Measurements from ENCODE around the gene KIRREL3.
A peak's percentile ranks its signal among the peaks of the same experiment; 100 is the strongest.

The KIRREL3 gene

GRCh38 chr11:126476266-126476924 is 524.2 kb downstream of the KIRREL3 start:
- Mint-ChIP-seq H3K9me3 (no peaks in the 10 kb centered on the region), H3K36me3 (no peaks in the 10 kb centered on the region), H3K4me1 (peaks cover 45% of the 10 kb centered on the region), H3K4me3 (peak overlapping the region; percentile 37), H3K27ac (peak overlapping the region; percentile 71)
- DNase-seq (ENCODE audit: low spot score in 2 of 2) (no peak), ATAC-seq (peak; percentile 45)

GRCh38 chr11:126475014-126475991 is 525.3 kb downstream of the KIRREL3 start:
- no peak for DNase-seq (ENCODE audit: low spot score in 2 of 2)
- Mint-ChIP-seq H3K9me3 (no peaks in the 10 kb centered on the region), H3K36me3 (no peaks in the 10 kb centered on the region), H3K4me1 (peaks cover 36% of the 10 kb centered on the region), H3K4me3 (no peak overlapping the region), H3K27ac (no peak overlapping the region)
- ATAC-seq, result no peak

- H3K4me1 Mint-ChIP-seq, result peaks cover 36% of the 10 kb centered on the region
- no peak for ATAC-seq
- H3K27ac Mint-ChIP-seq, result no peak overlapping the region
- no peaks in the 10 kb centered on the region for H3K36me3 Mint-ChIP-seq
- no peak overlapping the region for H3K4me3 Mint-ChIP-seq
- H3K9me3 Mint-ChIP-seq, result no peaks in the 10 kb centered on the region
- DNase-seq (ENCODE audit: low spot score in 2 of 2), result no peak
These were observed 526.4 kb downstream of the KIRREL3 start for GRCh38 chr11:126474220-126474619.

- no peak for ATAC-seq
- no peak for DNase-seq (ENCODE audit: low spot score in 2 of 2)
- Mint-ChIP-seq H3K27ac (no peak overlapping the region), H3K9me3 (no peaks in the 10 kb centered on the region), H3K4me3 (no peak overlapping the region), H3K4me1 (peaks cover 30% of the 10 kb centered on the region), H3K36me3 (no peaks in the 10 kb centered on the region)
These were observed 527.3 kb downstream of the KIRREL3 start for GRCh38 chr11:126473269-126473668.

GRCh38 chr11:126469311-126469710 is 531.3 kb downstream of the KIRREL3 start:
- Mint-ChIP-seq H3K27ac (no peak overlapping the region), H3K4me3 (no peak overlapping the region), H3K36me3 (no peaks in the 10 kb centered on the region), H3K9me3 (peaks cover under 1% of the 10 kb centered on the region), H3K4me1 (peaks cover 31% of the 10 kb centered on the region)
- DNase-seq (ENCODE audit: low spot score in 2 of 2) (no peak), ATAC-seq (no peak)

GRCh38 chr11:126468102-126468521 is 532.5 kb downstream of the KIRREL3 start:
- H3K36me3 Mint-ChIP-seq, result no peaks in the 10 kb centered on the region
- H3K4me3 Mint-ChIP-seq, result peak overlapping the region; percentile 13
- ATAC-seq (no peak), DNase-seq (ENCODE audit: low spot score in 2 of 2) (no peak)
- peaks cover 35% of the 10 kb centered on the region for H3K4me1 Mint-ChIP-seq
- no peak overlapping the region for H3K27ac Mint-ChIP-seq
- H3K9me3 Mint-ChIP-seq, result peaks cover 2% of the 10 kb centered on the region

- ATAC-seq (no peak), DNase-seq (ENCODE audit: low spot score in 2 of 2) (no peak)
- Mint-ChIP-seq H3K27ac (no peak overlapping the region), H3K4me3 (peak overlapping the region; percentile 13), H3K4me1 (peaks cover 31% of the 10 kb centered on the region), H3K36me3 (no peaks in the 10 kb centered on the region), H3K9me3 (peaks cover 2% of the 10 kb centered on the region)
These were observed 533.1 kb downstream of the KIRREL3 start for GRCh38 chr11:126467471-126467870.

- ATAC-seq, result no peak
These were observed 533.6 kb downstream of the KIRREL3 start for GRCh38 chr11:126467046-126467370.

GRCh38 chr11:126466236-126467045 is 534.1 kb downstream of the KIRREL3 start:
- H3K36me3 Mint-ChIP-seq, result no peaks in the 10 kb centered on the region
- H3K4me1 Mint-ChIP-seq, result peaks cover 28% of the 10 kb centered on the region
- no peak for ATAC-seq
- H3K9me3 Mint-ChIP-seq, result peaks cover 2% of the 10 kb centered on the region
- peak overlapping the region; percentile 63 for H3K4me3 Mint-ChIP-seq
- DNase-seq (ENCODE audit: low spot score in 2 of 2), result no peak
- peak overlapping the region; percentile 86 for H3K27ac Mint-ChIP-seq

More at GRCh38 chr11:126467046-126467370, 533.6 kb downstream of the KIRREL3 start:
- peaks cover 2% of the 10 kb centered on the region for H3K9me3 Mint-ChIP-seq
- H3K4me3 Mint-ChIP-seq, result peak overlapping the region; percentile 63
- H3K4me1 Mint-ChIP-seq, result peaks cover 28% of the 10 kb centered on the region
- H3K36me3 Mint-ChIP-seq, result no peaks in the 10 kb centered on the region
- no peak for DNase-seq (ENCODE audit: low spot score in 2 of 2)
- no peak overlapping the region for H3K27ac Mint-ChIP-seq

GRCh38 chr11:126465573-126466188 is 534.9 kb downstream of the KIRREL3 start:
- peak in 1 of 2 donors; percentile 57 for DNase-seq (ENCODE audit: low spot score in 2 of 2)
- Mint-ChIP-seq H3K9me3 (peaks cover 2% of the 10 kb centered on the region), H3K36me3 (no peaks in the 10 kb centered on the region), H3K4me1 (peaks cover 28% of the 10 kb centered on the region), H3K4me3 (peak overlapping the region; percentile 63), H3K27ac (peak overlapping the region; percentile 86)
- peak; percentile 77 for ATAC-seq

GRCh38 chr11:126464796-126465195 is 535.8 kb downstream of the KIRREL3 start:
- peak overlapping the region; percentile 86 for H3K27ac Mint-ChIP-seq
- DNase-seq (ENCODE audit: low spot score in 2 of 2) (no peak), ATAC-seq (no peak)
- H3K9me3 Mint-ChIP-seq, result peaks cover 2% of the 10 kb centered on the region
- H3K36me3 Mint-ChIP-seq, result no peaks in the 10 kb centered on the region
- peak overlapping the region; percentile 63 for H3K4me3 Mint-ChIP-seq
- H3K4me1 Mint-ChIP-seq, result peaks cover 28% of the 10 kb centered on the region

GRCh38 chr11:126462422-126462821 is 538.1 kb downstream of the KIRREL3 start:
- ATAC-seq (no peak), DNase-seq (ENCODE audit: low spot score in 2 of 2) (no peak)
- Mint-ChIP-seq H3K27ac (no peak overlapping the region), H3K4me3 (no peak overlapping the region), H3K9me3 (peaks cover 2% of the 10 kb centered on the region), H3K4me1 (peaks cover 28% of the 10 kb centered on the region), H3K36me3 (no peaks in the 10 kb centered on the region)

GRCh38 chr11:126461996-126462395 is 538.6 kb downstream of the KIRREL3 start:
- Mint-ChIP-seq H3K9me3 (peaks cover 2% of the 10 kb centered on the region), H3K4me1 (peaks cover 28% of the 10 kb centered on the region), H3K36me3 (no peaks in the 10 kb centered on the region), H3K27ac (no peak overlapping the region), H3K4me3 (no peak overlapping the region)
- DNase-seq (ENCODE audit: low spot score in 2 of 2) (no peak), ATAC-seq (no peak)

- Mint-ChIP-seq H3K36me3 (no peaks in the 10 kb centered on the region), H3K9me3 (peaks cover 2% of the 10 kb centered on the region), H3K27ac (no peak overlapping the region), H3K4me1 (peaks cover 21% of the 10 kb centered on the region), H3K4me3 (no peak overlapping the region)
- ATAC-seq, result no peak
- no peak for DNase-seq (ENCODE audit: low spot score in 2 of 2)
These were observed 539.5 kb downstream of the KIRREL3 start for GRCh38 chr11:126461096-126461440.

All from stimulated activated effector memory CD8-positive, alpha-beta T cell treated with anti-CD3 and anti-CD28 coated beads, Interleukin-12 subunit alpha, Interleukin-12 subunit beta, amount 100 ng/mL, for 72 hours (primary cell).